Ovary (tissue), 9 donors: ENCODE data around the gene CDKN2AIPNL. TPM values are rescaled to one million over a fixed set of nuclear protein-coding genes. Genes with fewer than 3 reads are reported as not detected.
A peak's percentile ranks its signal among the peaks of the same experiment; 100 is the strongest.
"Not testable (repeated sequence)": the region's sequence is repeated elsewhere in the genome, so short reads cannot be mapped to it uniquely, and the experiment has no call there.

Experiments used
- DNase-seq, 5 donors: peaks; one replicate each; pipeline ENCODE4 v3.0.0-alpha.2; 2019 to 2020
- H3K27ac ChIP-seq, 2 donors: fragments of 200-600 bp; one replicate each; pipeline versions ENCODE4 v1.5.1 to v1.8.0; 2019 to 2022
- H3K27me3 ChIP-seq: fragments of 200-600 bp; one replicate; pipeline ENCODE4 v1.8.0; 2022
- H3K36me3 ChIP-seq: fragments of 200-600 bp; sonication (generic); one replicate; pipeline ENCODE4 v1.5.1; 2019
- H3K4me1 ChIP-seq: one replicate; pipeline ENCODE4 v1.8.1; 2013; ENCODE audit warnings: mild to moderate bottlenecking, moderate library complexity; ENCODE audit not compliant: insufficient read depth
- H3K4me3 ChIP-seq: fragments of 200-600 bp; sonication (generic); one replicate; pipeline ENCODE4 v1.5.1; 2017
- H3K9me3 ChIP-seq, 2 donors: fragments of 200-600 bp in 1 of 2; sonication (generic) in 1 of 2; one replicate each; pipeline versions ENCODE4 v1.5.1 to v1.8.1; 2013 to 2019; ENCODE audit warnings: mild to moderate bottlenecking in 1 of 2, moderate library complexity in 1 of 2
- EP300 ChIP-seq: sonication (generic); formaldehyde crosslinking; IDR thresholded peaks from one replicate; pipeline ENCODE4 v1.6.1; 2017; ENCODE audit warnings: antibody characterized with exemption
- POLR2A ChIP-seq: fragments of 450-650 bp; IDR thresholded peaks from one replicate; pipeline ENCODE4 v1.6.1; 2017; ENCODE audit warnings: antibody characterized with exemption, mild to moderate bottlenecking, moderate library complexity
- WGBS, 3 donors: extraction: QIAGEN DNeasy Blood & Tissue Kit in 1 of 3; methylation state at CpG; one replicate each; pipeline versions ENCODE4 v1.1.5 to v1.1.7; 2013 to 2017; 5-methylcytosine and 5-hydroxymethylcytosine counted together
- intact Hi-C, 4 donors: fragments of 100-400 bp; cut with DNase I; formaldehyde crosslinking; loops; one replicate each; pipeline versions ENCODE4 v1.11.0 to v1.15.1; 2022 to 2023
- polyA plus RNA-seq, 2 donors: library from polyadenylated mRNA; stranded (reverse); fragments of 200-250 nt in 1 of 2; fragments of 350-450 nt in 1 of 2; fragmentation: Illumina TruSeq in 1 of 2; extraction: RNeasy Lipid Tissue Mini Kit (QIAGEN cat#74804) in 1 of 2; gene quantifications; one replicate each; pipeline ENCODE4 v1.2.3, GENCODE V29; 2013 to 2014
- total RNA-seq, 7 donors: library from RNA; depleted of rRNA in 2 of 7; stranded (reverse); fragments of >200 nt in 2 of 7; fragmentation: NEBNext Ultra II Directional in 3 of 7; extraction: Animal tissue kit (Norgen Biotek cat#: 25700) in 3 of 7; gene quantifications; one replicate each; pipeline versions ENCODE4 v1.1.0 to v1.2.4, GENCODE V29; 2016 to 2023
- TF ChIP-seq, protein P1 (sequence below), 3 donors: fragments of 450-650 bp in 2 of 3; fragments of 200-600 bp in 1 of 3; IDR thresholded peaks; one replicate each; pipeline versions ENCODE4 v1.5.1 to v1.8.0; 2016 to 2022; ENCODE audit warnings: antibody characterized with exemption in 3 of 3, mild to moderate bottlenecking in 1 of 3
- donor health status: DM: no; HTN: no; CAD: no; lungs with moderate emphysema.
- donor health status: DM: no; HTN: no; CAD: no.
- donor health status: Bipolar disorder and iron deficiency.
- donor health status: DM: yes; HTN: yes; CAD: no.
- donor health status: DM: no; HTN: no; CAD: no.
- donor health status: DM: yes; HTN: yes; CAD: no.

Gene CDKN2AIPNL
- total and polyA plus RNA-seq, 9 donors: 12.2 to 29.0 (median 17.7) TPM

GRCh38 chr5:134383980-134384697, 27.5 kb downstream of the CDKN2AIPNL start:
- no peaks in the 10 kb centered on the region for H3K36me3 ChIP-seq
- intact Hi-C loops: no loop called here
- no peak overlapping the region for H3K27ac ChIP-seq
- H3K4me3 ChIP-seq: no peak overlapping the region
- no peaks in the 10 kb centered on the region for H3K27me3 ChIP-seq
- WGBS, 3 donors: 64 to 76% (median 70%) methylated on average over 4 of the region's 4 CpGs
- TF ChIP-seq POLR2A (no peak), EP300 (no peak)
- TF ChIP-seq, protein P1, sequence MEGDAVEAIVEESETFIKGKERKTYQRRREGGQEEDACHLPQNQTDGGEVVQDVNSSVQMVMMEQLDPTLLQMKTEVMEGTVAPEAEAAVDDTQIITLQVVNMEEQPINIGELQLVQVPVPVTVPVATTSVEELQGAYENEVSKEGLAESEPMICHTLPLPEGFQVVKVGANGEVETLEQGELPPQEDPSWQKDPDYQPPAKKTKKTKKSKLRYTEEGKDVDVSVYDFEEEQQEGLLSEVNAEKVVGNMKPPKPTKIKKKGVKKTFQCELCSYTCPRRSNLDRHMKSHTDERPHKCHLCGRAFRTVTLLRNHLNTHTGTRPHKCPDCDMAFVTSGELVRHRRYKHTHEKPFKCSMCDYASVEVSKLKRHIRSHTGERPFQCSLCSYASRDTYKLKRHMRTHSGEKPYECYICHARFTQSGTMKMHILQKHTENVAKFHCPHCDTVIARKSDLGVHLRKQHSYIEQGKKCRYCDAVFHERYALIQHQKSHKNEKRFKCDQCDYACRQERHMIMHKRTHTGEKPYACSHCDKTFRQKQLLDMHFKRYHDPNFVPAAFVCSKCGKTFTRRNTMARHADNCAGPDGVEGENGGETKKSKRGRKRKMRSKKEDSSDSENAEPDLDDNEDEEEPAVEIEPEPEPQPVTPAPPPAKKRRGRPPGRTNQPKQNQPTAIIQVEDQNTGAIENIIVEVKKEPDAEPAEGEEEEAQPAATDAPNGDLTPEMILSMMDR (IDR thresholded peaks at IDR 0.05): no peak
- no peak for DNase-seq
- no peaks in the 10 kb centered on the region for H3K4me1 ChIP-seq
- H3K9me3 ChIP-seq: no peaks in the 10 kb centered on the region

- H3K36me3 ChIP-seq, intact Hi-C loops, H3K4me1 ChIP-seq, H3K27ac ChIP-seq, H3K9me3 ChIP-seq, H3K4me3 ChIP-seq, DNase-seq, H3K27me3 ChIP-seq: not testable (repeated sequence)
- WGBS, 3 donors: 97 to 98% (median 97%) methylated on average over 2 of the region's 2 CpGs
These were observed 29.5 kb downstream of the CDKN2AIPNL start for GRCh38 chr5:134382204-134382603.

GRCh38 chr5:134380346-134380745, 31.3 kb downstream of the CDKN2AIPNL start:
- Histone ChIP-seq H3K27ac (no peak overlapping the region), H3K36me3 (no peaks in the 10 kb centered on the region), H3K9me3 (no peaks in the 10 kb centered on the region), H3K27me3 (no peaks in the 10 kb centered on the region), H3K4me1 (peaks cover 3% of the 10 kb centered on the region), H3K4me3 (no peak overlapping the region)
- DNase-seq: no peak
- no peak for TF ChIP-seq POLR2A
- no peak for TF ChIP-seq EP300
- TF ChIP-seq, protein P1 (IDR thresholded peaks at IDR 0.05): no peak
- intact Hi-C loops: no loop called here
- WGBS, 3 donors: 74 to 76% (median 76%) methylated on average over 5 of the region's 5 CpGs

DNA sequence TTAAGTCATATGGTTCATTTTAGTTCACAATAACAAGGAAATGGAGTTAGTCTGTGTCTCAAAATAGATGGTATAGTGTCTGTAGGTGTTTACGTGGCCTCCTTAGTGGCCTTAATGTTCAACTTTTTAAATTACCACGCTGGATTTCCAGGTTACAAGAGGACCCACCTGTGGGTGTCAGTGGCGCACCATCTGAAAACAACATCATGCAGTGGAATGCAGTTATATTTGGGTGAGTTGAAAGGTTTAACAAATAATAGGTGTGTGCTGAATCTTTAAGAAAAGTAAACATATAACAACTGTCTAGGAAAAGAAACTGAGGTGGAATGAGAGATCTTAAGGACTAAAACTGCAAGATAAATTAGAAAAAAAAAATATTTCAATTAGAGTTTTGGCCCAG, 37.4 kb downstream of the CDKN2AIPNL start:
- Histone ChIP-seq H3K4me3 (no peak overlapping the region), H3K4me1 (peaks cover 6% of the 10 kb centered on the region), H3K27ac (no peak overlapping the region), H3K9me3 (no peaks in the 10 kb centered on the region), H3K36me3 (no peaks in the 10 kb centered on the region), H3K27me3 (no peaks in the 10 kb centered on the region)
- no peak for TF ChIP-seq EP300
- TF ChIP-seq, protein P1 (IDR thresholded peaks at IDR 0.05): no peak
- no peak for TF ChIP-seq POLR2A
- WGBS, 3 donors: 64 to 73% (median 73%) methylated on average over 3 of the region's 3 CpGs
- no peak for DNase-seq
- intact Hi-C loops: loop anchor here in 2 of 4 donors (5.0 kb wide), 2 partner anchors 153 to 203 kb away; partner anchors contain the start of gene JADE2 (in 1 of the 2)

GRCh38 chr5:134373633-134374032, 38.0 kb downstream of the CDKN2AIPNL start:
- not testable (repeated sequence) for H3K27ac ChIP-seq, DNase-seq, H3K27me3 ChIP-seq, H3K4me1 ChIP-seq, H3K9me3 ChIP-seq, H3K36me3 ChIP-seq
- WGBS, 3 donors: 94 to 97% (median 96%) methylated on average over 5 of the region's 5 CpGs
- H3K4me3 ChIP-seq: peak overlapping the region; percentile 97
- intact Hi-C loops: loop anchor here in 2 of 4 donors (5.0 kb wide), 2 partner anchors 154 to 204 kb away; partner anchors contain the start of gene JADE2 (in 1 of the 2)
